DMS53 (cell line): Measurements from ENCODE around the gene STAM2.

Experiments used
- DNase-seq: peaks from one replicate; lab custom pipeline; 2025; lab: John Stamatoyannopoulos, UW

STAM2 gene

DNA sequence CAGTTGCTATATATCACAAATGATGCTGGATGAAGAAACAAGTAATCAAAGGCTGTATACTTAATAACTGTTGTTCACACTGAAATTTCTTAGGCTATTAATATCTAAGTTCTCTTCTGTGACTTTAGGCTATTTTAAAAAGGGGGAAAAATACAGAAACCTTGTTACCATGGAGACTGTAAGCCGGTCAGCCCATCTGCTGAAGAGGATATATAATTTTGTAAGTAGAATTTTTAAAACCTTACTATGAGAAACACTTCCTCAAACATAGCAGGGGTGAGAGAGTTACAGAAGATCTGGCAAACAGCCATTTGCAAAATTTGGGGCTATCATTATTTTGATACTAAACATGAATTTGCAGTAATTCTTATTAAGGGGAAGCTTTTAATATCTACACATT is 104.5 kb downstream of the STAM2 start:
- no peak for DNase-seq

- DNase-seq: no peak
Observed at GRCh38 chr2:152068226-152068625, 107.3 kb downstream of the STAM2 start.

DNA sequence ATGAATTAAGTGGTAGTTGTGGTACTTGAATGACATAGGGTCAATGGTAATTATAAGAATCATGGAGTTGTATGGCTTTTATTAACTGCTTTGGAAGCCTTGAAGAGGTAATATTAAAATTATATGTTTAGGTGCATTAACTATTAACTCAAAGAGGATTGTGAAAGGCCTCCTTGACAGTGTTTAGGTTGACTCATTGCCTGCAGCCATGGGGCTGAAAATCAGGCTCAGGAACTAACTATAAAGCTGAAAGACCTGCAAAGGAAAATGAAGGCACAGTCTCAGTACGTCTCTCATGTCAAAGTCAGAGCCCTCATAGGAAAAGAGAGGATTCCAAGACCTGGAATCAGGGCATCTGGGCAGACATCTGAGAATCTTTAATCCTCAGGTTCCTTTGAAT is 107.7 kb downstream of the STAM2 start:
- no peak for DNase-seq
